ENCODE measurements around the gene MOSMO. TPM values are rescaled to one million over a fixed set of nuclear protein-coding genes. Genes with fewer than 3 reads are reported as not detected.

The MOSMO gene
- total and polyA plus RNA-seq, 4 donors: 3.9 to 13.6 (median 4.5) TPM

- no peak for DNase-seq (ENCODE audit: low spot score)
- no peaks in the 10 kb centered on the region for H3K27me3 ChIP-seq (ENCODE audit: control insufficient read depth in 4 of 4, insufficient read depth in 4 of 4, low read length in 3 of 4)
- H3K9me3 ChIP-seq (ENCODE audit: control insufficient read depth in 4 of 4, low read length in 3 of 4): no peaks in the 10 kb centered on the region
- H3K9ac ChIP-seq (ENCODE audit: low read depth in 1 of 2, low read length in 2 of 2): no peak overlapping the region
- H3K4me3 ChIP-seq (ENCODE audit: low read depth in 1 of 3, low read length in 3 of 3): no peak overlapping the region
- no peaks in the 10 kb centered on the region for H3K36me3 ChIP-seq (ENCODE audit: control insufficient read depth in 4 of 4, insufficient read depth in 3 of 4, low read depth in 1 of 4, low read length in 3 of 4)
- WGBS: 66% methylated on average over 3 of the region's 3 CpGs
- H3K4me1 ChIP-seq (ENCODE audit: control insufficient read depth in 4 of 4, insufficient read depth in 4 of 4, low read length in 3 of 4): no peaks in the 10 kb centered on the region
- no peak for TF ChIP-seq TAF1 (conservative IDR thresholded peaks at IDR 0.05)
- TF ChIP-seq, protein P1, sequence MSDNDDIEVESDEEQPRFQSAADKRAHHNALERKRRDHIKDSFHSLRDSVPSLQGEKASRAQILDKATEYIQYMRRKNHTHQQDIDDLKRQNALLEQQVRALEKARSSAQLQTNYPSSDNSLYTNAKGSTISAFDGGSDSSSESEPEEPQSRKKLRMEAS (IDR thresholded peaks at IDR 0.05): no peak
- no peak for TF ChIP-seq FOXA1 (IDR thresholded peaks at IDR 0.05)
- H3K27ac ChIP-seq (ENCODE audit: low read depth in 1 of 2, low read length in 2 of 2): no peak overlapping the region
These were observed 83.8 kb downstream of the MOSMO start for GRCh38 chr16:22091721-22092120.

DNA sequence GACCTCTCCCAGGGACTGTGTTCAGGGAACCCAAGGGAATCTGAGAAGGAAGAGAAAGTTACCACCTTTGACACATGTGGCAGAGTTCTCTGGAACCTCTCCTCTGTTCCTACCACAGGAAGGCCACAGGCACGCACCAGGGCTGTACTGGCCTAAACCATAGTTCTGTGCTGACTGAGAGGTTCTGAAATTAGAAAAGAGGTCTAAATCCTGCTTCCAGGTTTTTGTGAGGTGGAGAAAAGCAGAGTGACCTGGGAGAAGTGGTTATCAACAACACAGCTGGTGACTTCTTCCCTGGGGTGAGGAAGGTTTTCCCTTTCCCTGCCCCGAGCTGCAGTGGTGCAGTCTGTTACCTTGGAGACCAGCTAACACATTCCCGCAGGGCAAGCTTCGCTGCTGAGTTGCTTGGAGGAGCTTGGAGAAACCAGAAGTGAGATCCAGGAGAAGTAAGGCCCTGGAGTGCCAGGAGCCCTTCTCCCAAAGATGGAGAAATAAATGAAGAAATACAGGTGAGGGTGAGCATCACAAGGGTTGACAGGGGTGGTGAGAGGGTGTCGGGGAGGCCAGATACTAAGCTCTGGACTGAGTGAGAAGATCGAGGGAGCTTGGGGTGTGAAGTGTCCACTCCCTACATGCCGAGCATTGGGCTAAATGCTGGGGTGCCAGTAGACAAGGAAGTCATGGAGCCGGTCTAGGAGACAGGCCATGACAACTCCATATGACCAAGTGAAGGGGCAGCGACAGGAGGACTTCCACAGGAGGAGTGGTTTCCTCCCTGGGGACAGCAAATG lies 84.4 kb downstream of the MOSMO start, which contains the start of gene VWA3A:
Gene VWA3A, plus strand, starts transcription at position 399 of the 791 bp plus-strand sequence. Its CDS starts 97 bp downstream, at position 496.
- H3K4me3 ChIP-seq (ENCODE audit: low read depth in 1 of 3, low read length in 3 of 3): no peak within 1 kb of the TSS
- H3K36me3 ChIP-seq (ENCODE audit: control insufficient read depth in 4 of 4, insufficient read depth in 3 of 4, low read depth in 1 of 4, low read length in 3 of 4): no peaks in the 10 kb centered on the region
- H3K27me3 ChIP-seq (ENCODE audit: control insufficient read depth in 4 of 4, insufficient read depth in 4 of 4, low read length in 3 of 4): no peaks in the 10 kb centered on the region
- TF ChIP-seq, protein P2, sequence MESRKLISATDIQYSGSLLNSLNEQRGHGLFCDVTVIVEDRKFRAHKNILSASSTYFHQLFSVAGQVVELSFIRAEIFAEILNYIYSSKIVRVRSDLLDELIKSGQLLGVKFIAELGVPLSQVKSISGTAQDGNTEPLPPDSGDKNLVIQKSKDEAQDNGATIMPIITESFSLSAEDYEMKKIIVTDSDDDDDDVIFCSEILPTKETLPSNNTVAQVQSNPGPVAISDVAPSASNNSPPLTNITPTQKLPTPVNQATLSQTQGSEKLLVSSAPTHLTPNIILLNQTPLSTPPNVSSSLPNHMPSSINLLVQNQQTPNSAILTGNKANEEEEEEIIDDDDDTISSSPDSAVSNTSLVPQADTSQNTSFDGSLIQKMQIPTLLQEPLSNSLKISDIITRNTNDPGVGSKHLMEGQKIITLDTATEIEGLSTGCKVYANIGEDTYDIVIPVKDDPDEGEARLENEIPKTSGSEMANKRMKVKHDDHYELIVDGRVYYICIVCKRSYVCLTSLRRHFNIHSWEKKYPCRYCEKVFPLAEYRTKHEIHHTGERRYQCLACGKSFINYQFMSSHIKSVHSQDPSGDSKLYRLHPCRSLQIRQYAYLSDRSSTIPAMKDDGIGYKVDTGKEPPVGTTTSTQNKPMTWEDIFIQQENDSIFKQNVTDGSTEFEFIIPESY (IDR thresholded peaks at IDR 0.05): no peak
- no peak for TF ChIP-seq YY1 (IDR thresholded peaks at IDR 0.05)
- TF ChIP-seq TAF1 (conservative IDR thresholded peaks at IDR 0.05): no peak
- no peaks in the 10 kb centered on the region for H3K4me1 ChIP-seq (ENCODE audit: control insufficient read depth in 4 of 4, insufficient read depth in 4 of 4, low read length in 3 of 4)
- H3K27ac ChIP-seq (ENCODE audit: low read depth in 1 of 2, low read length in 2 of 2): no peak within 1 kb of the TSS
- no peak for DNase-seq (ENCODE audit: low spot score)
- 60% methylated on average over 9 of the region's 9 CpGs for WGBS
- H3K9ac ChIP-seq (ENCODE audit: low read depth in 1 of 2, low read length in 2 of 2): no peak within 1 kb of the TSS
- H3K9me3 ChIP-seq (ENCODE audit: control insufficient read depth in 4 of 4, low read length in 3 of 4): no peaks in the 10 kb centered on the region

- no peak for TF ChIP-seq ATF3 (IDR thresholded peaks at IDR 0.05)
- TF ChIP-seq RXRA (IDR thresholded peaks at IDR 0.05): no peak
- TF ChIP-seq, protein P2 (IDR thresholded peaks at IDR 0.05): no peak
- no peak overlapping the region for H3K4me3 ChIP-seq (ENCODE audit: low read depth in 1 of 3, low read length in 3 of 3)
- WGBS: 91% methylated on average over 3 of the region's 3 CpGs
- H3K9ac ChIP-seq (ENCODE audit: low read depth in 1 of 2, low read length in 2 of 2): no peak overlapping the region
- no peaks in the 10 kb centered on the region for H3K4me1 ChIP-seq (ENCODE audit: control insufficient read depth in 4 of 4, insufficient read depth in 4 of 4, low read length in 3 of 4)
- H3K27me3 ChIP-seq (ENCODE audit: control insufficient read depth in 4 of 4, insufficient read depth in 4 of 4, low read length in 3 of 4): no peaks in the 10 kb centered on the region
- H3K27ac ChIP-seq (ENCODE audit: low read depth in 1 of 2, low read length in 2 of 2): no peak overlapping the region
- no peaks in the 10 kb centered on the region for H3K36me3 ChIP-seq (ENCODE audit: control insufficient read depth in 4 of 4, insufficient read depth in 3 of 4, low read depth in 1 of 4, low read length in 3 of 4)
- no peak for DNase-seq (ENCODE audit: low spot score)
- no peaks in the 10 kb centered on the region for H3K9me3 ChIP-seq (ENCODE audit: control insufficient read depth in 4 of 4, low read length in 3 of 4)
These were observed 85.4 kb downstream of the MOSMO start for GRCh38 chr16:22093331-22093730.

Measured in liver (tissue), 9 donors.